Hematopoietic multipotent progenitor cell treated with erythropoietin and hydrocortisone succinate and interleukin-3 and kit ligand, for 6 days (in vitro differentiated cells): ENCODE results near the gene CFAP20DC.
"Not testable (repeated sequence)": the region's sequence is repeated elsewhere in the genome, so short reads cannot be mapped to it uniquely, and the experiment has no call there.

Experiments used
- DNase-seq: peaks from one replicate; pipeline ENCODE4 v3.0.0-alpha.2; 2015

The CFAP20DC gene

DNA sequence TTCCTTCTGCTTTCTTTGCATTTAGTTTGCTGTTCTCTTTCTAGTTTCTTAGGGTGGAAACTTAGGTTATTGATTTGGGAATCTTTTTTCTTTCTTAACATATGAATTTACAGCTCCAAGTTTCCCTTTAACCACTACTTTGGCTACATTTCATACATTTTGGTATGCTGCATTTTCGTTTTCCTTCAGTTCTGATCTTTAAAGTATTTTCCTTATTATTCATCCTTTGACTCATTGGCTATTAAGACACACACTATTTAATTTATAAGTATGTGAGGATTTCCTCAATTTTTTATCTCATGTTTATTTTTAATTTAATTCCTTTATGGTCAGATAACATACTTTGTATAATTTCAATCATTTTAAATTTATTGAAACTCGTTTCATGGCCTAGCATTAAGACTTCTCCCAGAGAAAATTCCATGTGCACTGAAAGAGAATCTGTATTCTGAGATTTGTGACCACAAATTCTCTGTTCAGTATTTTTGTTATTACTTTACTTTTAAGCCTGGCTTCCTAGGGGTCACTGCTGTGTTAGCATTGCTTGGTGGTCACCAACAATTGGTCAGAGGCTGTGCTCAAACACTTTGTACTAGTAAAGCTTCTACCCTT, 87.7 kb downstream of the CFAP20DC start:
- DNase-seq: no peak

DNA sequence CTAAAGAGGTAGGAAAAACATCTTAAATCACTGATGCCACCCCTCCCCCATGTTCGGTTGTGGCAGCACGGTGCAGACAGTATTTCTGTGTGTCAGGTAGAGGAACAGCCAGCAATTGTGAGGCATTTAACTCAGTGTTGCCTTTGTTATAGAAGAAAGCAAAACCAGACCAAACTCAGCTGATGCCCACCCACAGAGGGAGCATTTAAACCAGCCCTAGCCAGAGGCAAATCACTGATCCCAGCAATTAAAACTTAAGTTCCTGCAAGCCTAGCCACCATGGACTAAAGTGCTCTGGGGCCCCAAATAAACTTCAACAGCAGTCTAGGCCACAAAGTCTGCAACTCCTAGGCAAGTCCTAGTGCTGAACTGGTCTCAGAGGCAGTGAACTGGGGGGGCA, 94.5 kb downstream of the CFAP20DC start:
- no peak for DNase-seq

GRCh38 chr3:58953288-58953687, 96.5 kb downstream of the CFAP20DC start:
- DNase-seq: no peak

DNA sequence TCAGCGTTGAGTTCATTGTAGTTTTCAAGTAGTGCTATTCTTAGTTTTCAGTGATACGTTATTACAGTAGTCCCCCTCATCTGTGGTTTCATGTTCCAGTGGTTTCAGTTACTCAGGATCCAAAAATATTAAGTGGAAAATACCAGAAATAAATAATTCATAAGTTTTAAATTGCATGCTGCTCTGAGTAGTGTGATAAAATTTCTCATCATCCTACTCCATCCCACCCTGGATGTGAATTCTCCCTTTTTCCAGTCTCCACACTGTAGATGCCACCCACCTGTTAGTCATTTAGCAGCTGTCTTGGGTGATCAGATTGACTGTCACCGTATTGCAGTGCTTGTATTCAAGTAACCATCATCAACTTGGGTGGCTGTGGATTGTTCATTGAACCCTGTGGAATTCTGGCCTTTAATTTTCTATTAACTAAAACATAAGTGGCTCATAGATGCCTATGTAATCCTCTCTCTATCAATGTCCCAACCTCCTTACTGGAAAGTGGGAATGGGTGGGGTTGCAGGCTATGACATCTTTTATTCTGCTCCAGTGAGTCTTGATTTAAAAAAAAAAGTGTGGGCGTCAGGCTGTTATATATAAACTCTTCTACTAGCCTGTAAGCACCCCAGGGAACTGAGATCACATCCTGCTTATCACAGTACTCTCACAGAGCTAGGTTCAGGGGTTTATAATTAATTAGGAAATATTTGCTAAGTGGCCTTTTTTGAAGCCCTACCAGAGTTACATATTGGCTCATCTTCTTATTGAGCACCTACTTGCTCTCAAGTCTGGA, 97.5 kb downstream of the CFAP20DC start:
- DNase-seq: no peak

- no peak for DNase-seq
Measured at GRCh38 chr3:58948018-58948417, 101.8 kb downstream of the CFAP20DC start.

DNA sequence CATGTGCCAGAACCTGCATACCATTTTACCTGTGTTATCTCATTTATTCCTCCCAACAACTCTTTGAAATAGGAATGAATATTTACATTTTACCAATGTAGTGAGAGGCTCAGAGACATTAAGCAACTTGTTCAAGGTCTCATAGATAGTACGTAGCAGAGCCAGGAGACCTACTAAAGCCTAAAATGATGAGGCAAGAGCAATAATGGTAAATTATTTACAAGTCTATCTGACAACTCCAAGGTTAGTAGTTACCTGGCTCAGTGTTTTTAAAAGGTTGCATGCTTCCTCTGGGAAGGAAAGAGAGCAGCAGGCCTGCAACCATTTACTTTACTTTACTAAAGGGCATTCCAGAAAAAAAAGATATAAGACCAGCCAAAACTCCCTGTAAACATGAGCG, 103.0 kb downstream of the CFAP20DC start:
- DNase-seq: no peak

- DNase-seq: no peak
Measured at GRCh38 chr3:58938057-58938456, 111.8 kb downstream of the CFAP20DC start.

DNA sequence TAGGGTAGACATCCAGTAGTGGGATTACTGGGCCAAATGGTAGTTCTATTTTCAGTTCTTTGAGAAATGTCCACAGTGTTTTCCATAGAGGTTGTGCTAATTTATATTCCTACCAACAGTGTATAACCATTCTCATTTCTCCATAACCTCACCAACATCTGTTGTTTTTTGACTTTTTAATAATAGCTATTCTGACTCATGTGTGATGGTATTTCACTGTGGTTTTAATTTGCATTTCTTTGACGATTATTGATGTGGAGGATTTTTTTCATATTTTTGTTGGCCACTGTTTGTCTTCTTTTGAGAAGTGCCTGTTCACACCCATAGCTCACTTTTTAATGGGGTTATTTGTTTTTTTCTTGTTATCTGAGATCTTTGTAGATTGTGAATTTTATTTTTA, 125.2 kb downstream of the CFAP20DC start:
- DNase-seq: no peak

GRCh38 chr3:58900386-58900785, 149.4 kb downstream of the CFAP20DC start:
- peak; percentile 62 for DNase-seq

DNA sequence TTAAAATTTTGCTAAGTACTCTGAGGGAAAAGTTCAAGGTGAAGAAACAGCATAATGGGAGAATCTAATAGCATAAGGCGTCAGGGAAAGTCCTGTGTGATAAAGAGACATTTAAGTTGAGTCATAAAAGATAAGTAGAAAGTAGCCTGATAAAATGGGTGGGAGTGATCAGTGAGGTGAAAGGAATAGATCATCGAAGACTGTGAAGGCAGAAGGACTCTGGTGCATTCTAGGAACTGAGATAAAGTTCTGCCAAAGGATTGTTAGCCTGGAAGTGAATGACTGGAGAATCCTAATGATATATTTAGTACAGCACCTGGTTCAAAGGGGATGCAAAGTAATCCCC, 149.9 kb downstream of the CFAP20DC start:
- DNase-seq: peak; percentile 78

GRCh38 chr3:58899159-58899952, 150.5 kb downstream of the CFAP20DC start:
- DNase-seq: peak; percentile 96

DNA sequence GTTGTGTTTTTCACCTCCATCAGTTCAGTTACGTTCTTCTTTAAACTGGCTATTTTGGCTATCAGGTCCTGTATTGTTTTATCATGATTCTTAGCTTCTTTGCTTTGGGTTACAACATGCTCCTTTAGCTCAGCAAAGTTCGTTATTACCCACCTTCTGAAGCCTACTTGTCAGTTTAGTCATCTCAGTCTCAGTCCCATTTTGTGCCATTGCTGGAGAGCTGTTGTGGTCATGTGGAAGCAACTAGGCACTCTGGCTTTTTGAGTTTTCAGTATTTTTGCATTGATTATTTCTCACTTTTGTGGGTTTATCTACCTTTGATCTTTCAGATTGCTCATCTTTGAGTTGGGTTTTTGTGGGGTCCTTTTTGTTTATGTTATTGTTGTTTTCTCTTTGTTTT, 151.3 kb downstream of the CFAP20DC start:
- DNase-seq: no peak

DNA sequence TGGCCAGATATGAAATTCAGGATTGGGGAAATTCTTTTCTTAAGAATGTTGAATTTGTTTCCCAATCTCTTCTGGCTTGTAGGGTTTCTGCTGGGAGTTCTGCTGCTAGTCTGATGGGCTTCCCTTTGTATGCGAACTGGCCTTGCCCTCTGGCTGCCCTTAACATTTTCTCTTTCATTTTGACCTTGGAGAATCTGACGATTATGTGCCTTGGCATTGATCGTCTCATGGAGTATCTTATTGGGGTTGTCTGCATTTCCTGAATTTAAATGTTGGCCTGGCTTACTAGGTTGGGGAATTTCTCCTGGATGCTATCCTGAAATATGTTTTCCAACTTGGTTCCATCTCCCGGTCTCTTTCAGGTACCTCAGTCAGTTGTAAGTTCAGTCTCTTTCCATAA, 152.2 kb downstream of the CFAP20DC start:
- DNase-seq: no peak

DNA sequence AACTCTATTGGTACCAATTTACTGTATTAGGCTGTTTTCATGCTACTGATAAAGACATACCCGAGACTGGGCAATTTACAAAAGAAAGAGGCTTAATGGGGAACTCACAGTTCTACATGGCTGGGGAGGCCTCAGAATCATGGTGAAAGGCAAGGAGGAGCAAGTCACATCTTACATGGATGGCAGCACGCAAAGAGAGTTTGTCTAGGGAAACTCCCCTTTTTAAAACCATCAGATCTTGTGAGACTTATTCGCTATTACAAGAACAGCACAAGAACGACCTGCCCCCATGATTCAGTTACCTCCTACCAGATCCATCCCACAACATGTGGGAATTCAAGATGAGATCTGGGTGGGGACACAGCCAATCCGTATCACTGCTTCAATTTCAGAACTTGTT, 154.1 kb downstream of the CFAP20DC start:
- not testable (repeated sequence) for DNase-seq

DNA sequence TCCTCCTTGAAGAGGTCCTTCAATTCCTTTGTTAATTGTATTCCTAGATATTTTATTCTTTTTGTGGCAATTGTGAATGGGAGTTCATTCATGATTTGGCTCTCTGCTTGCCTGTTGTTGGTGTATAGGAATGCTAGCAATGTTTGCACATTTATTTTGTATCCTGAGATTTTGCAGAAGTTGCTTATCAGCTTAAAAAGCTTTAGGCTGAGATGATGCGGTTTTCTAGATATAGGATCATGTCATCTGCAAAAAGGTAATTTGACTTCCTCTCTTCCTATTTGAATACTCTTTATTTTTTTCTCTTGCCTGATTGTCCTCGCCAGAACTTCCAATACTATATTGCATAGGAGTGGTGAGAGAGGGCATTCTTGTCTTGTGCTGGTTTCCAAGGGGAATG, 157.3 kb downstream of the CFAP20DC start:
- peak; percentile 38 for DNase-seq

DNA sequence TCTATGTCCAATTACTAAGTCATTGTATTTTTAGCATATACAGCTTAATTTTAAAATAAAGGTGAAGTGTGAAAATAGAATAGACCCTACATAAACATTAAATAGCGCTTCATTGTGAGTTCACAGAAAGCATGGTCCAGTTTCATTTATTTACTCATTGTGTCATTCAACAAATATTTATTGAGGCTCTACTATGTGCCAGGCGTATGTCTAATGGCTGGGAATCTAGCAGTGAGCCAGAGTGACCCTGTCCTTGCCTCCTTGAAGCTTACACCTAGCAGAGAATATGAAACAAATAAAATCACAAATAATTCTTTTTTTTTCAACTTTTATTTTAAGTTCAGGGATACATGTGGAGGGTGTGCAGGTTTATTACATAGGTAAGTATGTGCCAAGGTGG, 161.7 kb downstream of the CFAP20DC start:
- DNase-seq: no peak

- peak; percentile 40 for DNase-seq
Measured at GRCh38 chr3:58884453-58884852, 165.4 kb downstream of the CFAP20DC start.

- no peak for DNase-seq
Measured at GRCh38 chr3:58880182-58880581, 169.6 kb downstream of the CFAP20DC start.

DNA sequence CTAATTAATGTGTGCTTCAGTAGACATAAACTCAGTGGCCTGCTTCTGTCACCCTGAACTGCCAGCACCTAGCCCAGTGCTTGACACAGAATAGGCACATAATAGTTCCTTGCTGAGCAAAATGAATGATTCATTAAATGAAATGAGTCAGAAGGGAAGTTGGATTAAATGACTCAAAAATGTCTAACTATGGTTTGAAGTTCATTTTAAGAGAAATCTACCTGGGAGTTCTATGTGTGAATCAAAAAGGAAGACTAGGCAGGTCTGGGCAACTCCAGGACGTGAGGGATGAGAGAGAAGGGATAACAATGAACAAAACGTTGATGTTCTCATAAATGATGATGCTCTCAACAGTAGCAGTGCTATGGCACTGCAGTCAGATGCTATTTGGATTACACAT, 175.0 kb downstream of the CFAP20DC start:
- DNase-seq: no peak

DNA sequence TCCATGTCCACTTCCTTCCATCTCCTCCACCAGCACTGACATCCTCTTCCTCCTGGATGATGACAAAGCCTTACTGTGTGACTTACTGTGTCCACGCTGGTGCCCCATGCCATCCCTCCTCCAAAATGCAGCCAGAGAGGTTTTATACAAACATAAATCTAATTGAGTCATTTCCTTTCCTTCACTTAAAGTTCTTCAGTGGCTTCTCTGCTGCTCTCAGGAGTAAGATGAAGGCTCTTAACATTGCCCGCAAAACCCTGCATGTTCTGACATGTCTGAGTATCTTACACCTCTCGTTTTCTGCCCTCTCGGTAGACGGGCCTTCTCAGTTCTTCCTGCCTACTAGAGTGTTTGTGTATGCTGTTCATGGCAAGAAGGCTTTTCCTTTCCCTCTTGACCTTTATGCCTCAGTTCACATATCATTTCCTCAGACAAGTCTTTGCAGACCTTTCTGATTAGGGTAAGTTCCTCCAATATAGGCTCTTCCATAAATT, 175.5 kb downstream of the CFAP20DC start:
- DNase-seq: no peak

DNA sequence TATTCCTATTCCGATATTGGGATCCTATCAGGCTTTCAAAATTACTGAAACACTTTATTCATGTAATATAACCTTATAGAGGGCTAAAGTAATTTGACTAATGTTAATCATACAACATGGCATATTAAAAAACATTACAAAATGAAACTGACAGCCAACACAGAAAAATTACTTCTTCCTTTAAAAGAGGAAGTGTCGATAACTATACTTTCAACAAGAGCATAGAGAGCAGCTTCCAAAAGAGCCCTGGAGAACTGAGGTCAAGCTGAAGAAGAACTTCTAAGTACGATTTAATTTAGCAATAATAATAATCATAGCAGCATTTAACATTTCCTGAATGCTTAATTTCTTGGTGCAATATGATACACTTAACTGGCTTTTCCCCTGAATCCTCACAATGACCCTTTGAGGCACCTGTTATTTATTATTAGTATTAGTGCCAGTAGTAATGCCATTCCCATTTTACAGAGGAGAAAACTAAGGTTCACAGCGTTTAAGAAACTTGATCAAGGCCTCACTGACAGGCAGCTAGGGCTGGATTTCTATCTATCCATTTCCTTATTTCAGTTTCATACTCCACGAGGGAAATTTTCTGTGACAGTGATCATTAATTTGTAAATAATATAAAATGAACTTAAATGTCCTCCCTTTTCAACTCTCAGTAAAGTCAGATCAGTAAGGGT, 181.6 kb downstream of the CFAP20DC start:
- peak; percentile 46 for DNase-seq

DNA sequence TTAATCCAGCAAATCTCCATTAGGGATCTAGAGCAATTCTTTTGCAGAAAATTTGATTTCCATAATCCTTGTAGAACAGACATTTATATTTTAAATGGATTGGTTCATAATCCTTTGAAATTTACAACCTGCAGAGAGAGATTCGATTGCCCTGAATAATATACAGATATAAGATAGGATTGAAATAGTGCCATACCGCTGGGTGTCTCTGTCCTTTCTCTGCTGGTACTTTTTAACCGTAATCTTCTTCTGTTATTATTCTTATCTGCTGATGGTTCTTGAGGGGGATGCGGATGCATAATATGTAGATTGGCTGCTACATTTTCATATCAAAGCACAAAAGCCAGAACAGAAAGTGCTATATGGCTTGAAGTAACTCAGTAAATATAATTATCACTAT, 182.2 kb downstream of the CFAP20DC start:
- no peak for DNase-seq

DNA sequence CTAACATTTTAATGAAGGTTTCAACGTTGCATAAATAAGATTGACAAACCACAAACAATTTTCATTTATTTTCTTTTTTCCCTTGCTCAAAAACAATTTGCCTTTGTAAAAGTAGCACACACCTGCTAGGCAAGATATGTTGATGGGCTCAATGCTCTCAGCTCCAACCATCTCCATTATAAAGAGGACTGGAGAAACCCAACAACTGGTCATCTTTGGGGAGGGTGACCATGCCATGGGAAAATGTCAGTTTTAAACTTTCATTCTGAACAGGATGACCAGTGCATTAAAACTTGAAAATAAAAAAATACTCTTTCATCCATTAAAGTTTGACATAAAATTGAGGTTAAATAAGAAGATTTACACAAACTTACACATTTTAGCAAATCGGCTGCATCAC, 183.7 kb downstream of the CFAP20DC start:
- DNase-seq: no peak
